OCI-LY7 (cell line): ENCODE data around the gene ID3.

Source experiments
- EZH2phosphoT487 ChIP-seq: fragments of 200-600 bp; sonication (generic); IDR thresholded peaks from 2 replicates; pipeline ENCODE4 v1.6.1; 2018; ENCODE audit warnings: low read depth, borderline replicate concordance, mild to moderate bottlenecking, mixed run types, antibody characterized with exemption, low read length, moderate library complexity, mixed read lengths
- TF ChIP-seq, protein P1 (sequence below): fragments of 200-600 bp; sonication (generic); conservative IDR thresholded peaks from 2 replicates; pipeline ENCODE4 v1.5.1; 2014; ENCODE audit warnings: mild to moderate bottlenecking, antibody characterized with exemption, low read length, moderate library complexity, mixed read lengths

DNA sequence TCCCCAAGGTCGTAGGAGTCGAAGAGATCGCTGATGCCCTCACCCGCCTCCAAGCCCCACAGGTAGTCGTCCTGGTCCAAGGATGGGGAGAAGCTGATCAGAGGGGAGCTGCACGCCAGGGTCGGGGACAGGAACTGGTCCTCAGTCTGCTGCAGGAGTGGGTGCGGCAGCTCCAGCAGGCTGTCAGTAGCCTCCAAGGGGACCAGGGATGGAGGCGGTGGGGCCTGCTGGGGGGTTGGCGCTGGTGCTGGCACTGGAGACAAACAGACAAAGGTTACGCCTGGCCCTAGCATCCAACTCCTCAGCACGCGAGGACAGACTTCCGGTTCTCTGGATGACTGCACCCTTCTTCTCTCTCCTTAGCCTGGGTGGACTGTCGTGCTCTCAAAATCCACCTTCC is 49.4 kb downstream of the ID3 start:
- TF ChIP-seq, protein P1, sequence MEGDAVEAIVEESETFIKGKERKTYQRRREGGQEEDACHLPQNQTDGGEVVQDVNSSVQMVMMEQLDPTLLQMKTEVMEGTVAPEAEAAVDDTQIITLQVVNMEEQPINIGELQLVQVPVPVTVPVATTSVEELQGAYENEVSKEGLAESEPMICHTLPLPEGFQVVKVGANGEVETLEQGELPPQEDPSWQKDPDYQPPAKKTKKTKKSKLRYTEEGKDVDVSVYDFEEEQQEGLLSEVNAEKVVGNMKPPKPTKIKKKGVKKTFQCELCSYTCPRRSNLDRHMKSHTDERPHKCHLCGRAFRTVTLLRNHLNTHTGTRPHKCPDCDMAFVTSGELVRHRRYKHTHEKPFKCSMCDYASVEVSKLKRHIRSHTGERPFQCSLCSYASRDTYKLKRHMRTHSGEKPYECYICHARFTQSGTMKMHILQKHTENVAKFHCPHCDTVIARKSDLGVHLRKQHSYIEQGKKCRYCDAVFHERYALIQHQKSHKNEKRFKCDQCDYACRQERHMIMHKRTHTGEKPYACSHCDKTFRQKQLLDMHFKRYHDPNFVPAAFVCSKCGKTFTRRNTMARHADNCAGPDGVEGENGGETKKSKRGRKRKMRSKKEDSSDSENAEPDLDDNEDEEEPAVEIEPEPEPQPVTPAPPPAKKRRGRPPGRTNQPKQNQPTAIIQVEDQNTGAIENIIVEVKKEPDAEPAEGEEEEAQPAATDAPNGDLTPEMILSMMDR = no peak
- TF ChIP-seq EZH2phosphoT487 = no peak
